GM23248 (cell line): ENCODE measurements around the gene BRD2.

ENCODE experiments used
- EZH2 ChIP-seq: fragments of 200-600 bp; sonication (generic); IDR thresholded peaks from 2 replicates; pipeline ENCODE4 v1.6.1; 2018; ENCODE audit warnings: antibody characterized with exemption, mild to moderate bottlenecking; ENCODE audit not compliant: insufficient read depth, poor library complexity, severe bottlenecking
- EZH2phosphoT487 ChIP-seq: fragments of 200-600 bp; sonication (generic); IDR thresholded peaks from 2 replicates; pipeline ENCODE4 v1.6.1; 2018; ENCODE audit warnings: antibody characterized with exemption, moderate library complexity, mild to moderate bottlenecking, low read depth; ENCODE audit not compliant: insufficient read depth

GRCh38 chr6:32931211-32931610, 37.2 kb upstream of the BRD2 start:
- TF ChIP-seq EZH2 (no peak), EZH2phosphoT487 (no peak)
